Measurements from ENCODE around the gene ERFL.

ERFL gene

DNA sequence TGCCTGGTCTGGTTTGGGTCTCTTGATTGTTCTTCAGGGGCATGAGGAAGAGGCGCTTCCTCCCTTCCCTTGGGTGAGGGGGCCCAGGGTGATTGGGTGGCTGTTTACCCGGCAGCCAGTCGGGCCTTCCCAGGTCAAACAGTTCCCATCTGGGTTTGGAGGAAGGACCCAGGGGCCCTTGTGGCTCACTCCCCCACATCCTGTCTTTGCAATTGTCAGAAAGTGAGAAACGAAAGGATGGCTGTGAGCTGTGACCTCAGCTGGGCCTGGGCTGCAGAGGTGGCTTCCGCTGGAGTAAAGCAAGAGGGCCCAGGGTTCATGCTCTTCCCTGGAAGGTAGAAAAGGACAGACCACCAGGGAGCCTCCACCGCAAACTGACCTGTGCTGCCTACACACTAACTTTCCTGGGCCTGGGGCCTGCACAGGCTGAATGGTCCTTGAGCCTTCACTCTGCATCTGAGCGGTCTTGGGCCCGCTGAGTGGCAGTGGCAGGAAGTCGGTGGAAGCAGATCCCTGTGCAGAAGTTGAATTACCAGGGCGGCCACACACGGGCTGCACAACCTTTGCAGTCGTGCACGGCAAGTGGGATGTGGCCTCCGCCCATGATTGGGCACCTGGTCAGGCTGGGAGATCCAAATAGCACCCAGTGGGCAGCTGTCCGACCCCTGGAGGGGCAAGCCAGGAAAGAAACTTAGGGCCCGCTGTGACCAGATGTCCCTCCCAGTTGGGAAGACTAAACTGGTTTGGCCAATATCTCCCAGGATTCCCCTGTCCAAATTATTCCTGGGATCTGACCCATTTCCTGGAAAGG is 56.5 kb downstream of the ERFL start:
- Histone ChIP-seq H3K36me3 (ENCODE audit: control insufficient read depth, insufficient read depth, low read length) (peaks cover 45% of the 10 kb centered on the region), H3K4me3 (ENCODE audit: low read depth, low read length) (no peak overlapping the region), H3K9me3 (ENCODE audit: control insufficient read depth, insufficient read depth, low read length) (no peaks in the 10 kb centered on the region), H3K27me3 (ENCODE audit: control insufficient read depth, insufficient read depth, low read length) (no peaks in the 10 kb centered on the region), H3K4me1 (ENCODE audit: control insufficient read depth, insufficient read depth, low read length) (peaks cover 2% of the 10 kb centered on the region), H3K9ac (ENCODE audit: low read depth, low read length) (no peak overlapping the region)

DNA sequence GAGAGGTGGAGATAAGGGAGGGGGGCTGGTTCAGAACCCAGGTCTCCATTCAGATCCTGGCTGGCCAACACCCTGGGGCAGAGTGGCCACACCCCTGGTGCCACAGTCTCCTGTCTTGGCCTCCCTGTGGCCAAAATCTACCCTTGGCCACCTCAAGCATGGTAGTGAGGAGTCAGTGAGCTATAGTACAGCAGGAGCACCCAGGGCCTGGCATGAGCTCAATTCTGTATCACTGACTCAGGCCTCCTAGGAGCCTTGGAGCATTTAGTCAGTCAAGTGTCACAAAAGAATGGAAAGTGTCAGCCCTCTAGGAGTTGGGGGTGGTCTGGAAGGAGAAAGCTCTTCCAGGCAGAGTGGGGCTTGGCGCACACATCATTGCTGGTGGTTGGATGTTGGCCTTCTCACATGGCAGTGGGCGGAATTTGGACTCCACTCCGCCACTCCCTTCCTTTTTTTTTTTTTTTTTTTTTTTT is 57.8 kb downstream of the ERFL start:
- H3K9me3 ChIP-seq (ENCODE audit: control insufficient read depth, insufficient read depth, low read length) = no peaks in the 10 kb centered on the region
- no peaks in the 10 kb centered on the region for H3K27me3 ChIP-seq (ENCODE audit: control insufficient read depth, insufficient read depth, low read length)
- H3K36me3 ChIP-seq (ENCODE audit: control insufficient read depth, insufficient read depth, low read length) = peaks cover 54% of the 10 kb centered on the region
- H3K4me1 ChIP-seq (ENCODE audit: control insufficient read depth, insufficient read depth, low read length) = peaks cover 2% of the 10 kb centered on the region
- H3K9ac ChIP-seq (ENCODE audit: low read depth, low read length) = no peak overlapping the region
- H3K4me3 ChIP-seq (ENCODE audit: low read depth, low read length) = no peak overlapping the region

DNA sequence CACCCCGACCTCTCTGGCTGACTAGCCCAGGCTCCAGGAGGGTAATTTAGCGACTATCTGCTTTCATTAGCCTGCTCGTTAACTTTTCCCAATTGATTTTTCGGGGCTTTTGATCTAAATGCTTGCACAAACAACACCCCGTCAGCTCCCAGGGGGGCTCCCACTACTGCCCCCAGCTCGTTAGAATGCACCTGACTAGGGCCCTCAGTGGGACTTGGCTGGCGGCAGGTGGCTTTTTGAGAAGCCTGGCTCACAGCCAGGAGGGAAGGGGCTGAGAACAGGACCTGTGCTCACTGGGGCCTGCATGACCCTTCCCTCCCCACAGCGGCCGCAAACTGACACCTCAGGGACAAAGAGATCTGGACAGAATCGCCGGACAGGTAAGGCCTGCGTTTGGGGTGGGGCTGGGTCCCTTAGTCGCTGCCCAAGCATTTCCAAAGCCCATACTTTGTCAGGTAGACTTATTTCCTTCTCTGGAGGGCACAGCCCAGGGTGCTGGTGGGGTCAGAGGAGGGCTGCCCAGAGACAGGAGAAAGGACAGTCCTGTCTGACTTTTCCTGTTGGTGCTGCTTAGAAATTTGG is 58.8 kb downstream of the ERFL start:
- Histone ChIP-seq H3K9me3 (ENCODE audit: control insufficient read depth, insufficient read depth, low read length) (no peaks in the 10 kb centered on the region), H3K4me3 (ENCODE audit: low read depth, low read length) (no peak overlapping the region), H3K27me3 (ENCODE audit: control insufficient read depth, insufficient read depth, low read length) (no peaks in the 10 kb centered on the region), H3K36me3 (ENCODE audit: control insufficient read depth, insufficient read depth, low read length) (peaks cover 63% of the 10 kb centered on the region), H3K4me1 (ENCODE audit: control insufficient read depth, insufficient read depth, low read length) (peaks cover 2% of the 10 kb centered on the region), H3K9ac (ENCODE audit: low read depth, low read length) (peak overlapping the region; percentile 37)

DNA sequence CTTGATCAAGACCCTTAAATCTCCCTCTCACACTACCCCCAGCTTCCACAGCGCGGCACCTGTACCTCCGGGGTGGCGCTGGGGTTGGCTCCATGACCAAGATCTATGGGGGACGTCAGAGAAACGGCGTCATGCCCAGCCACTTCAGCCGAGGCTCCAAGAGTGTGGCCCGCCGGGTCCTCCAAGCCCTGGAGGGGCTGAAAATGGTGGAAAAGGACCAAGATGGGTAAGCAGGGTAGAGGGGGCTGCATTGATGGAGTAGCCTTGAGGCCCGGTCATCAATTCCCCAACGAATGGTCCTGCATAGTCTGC is 59.3 kb downstream of the ERFL start:
- H3K9ac ChIP-seq (ENCODE audit: low read depth, low read length) = no peak overlapping the region

DNA sequence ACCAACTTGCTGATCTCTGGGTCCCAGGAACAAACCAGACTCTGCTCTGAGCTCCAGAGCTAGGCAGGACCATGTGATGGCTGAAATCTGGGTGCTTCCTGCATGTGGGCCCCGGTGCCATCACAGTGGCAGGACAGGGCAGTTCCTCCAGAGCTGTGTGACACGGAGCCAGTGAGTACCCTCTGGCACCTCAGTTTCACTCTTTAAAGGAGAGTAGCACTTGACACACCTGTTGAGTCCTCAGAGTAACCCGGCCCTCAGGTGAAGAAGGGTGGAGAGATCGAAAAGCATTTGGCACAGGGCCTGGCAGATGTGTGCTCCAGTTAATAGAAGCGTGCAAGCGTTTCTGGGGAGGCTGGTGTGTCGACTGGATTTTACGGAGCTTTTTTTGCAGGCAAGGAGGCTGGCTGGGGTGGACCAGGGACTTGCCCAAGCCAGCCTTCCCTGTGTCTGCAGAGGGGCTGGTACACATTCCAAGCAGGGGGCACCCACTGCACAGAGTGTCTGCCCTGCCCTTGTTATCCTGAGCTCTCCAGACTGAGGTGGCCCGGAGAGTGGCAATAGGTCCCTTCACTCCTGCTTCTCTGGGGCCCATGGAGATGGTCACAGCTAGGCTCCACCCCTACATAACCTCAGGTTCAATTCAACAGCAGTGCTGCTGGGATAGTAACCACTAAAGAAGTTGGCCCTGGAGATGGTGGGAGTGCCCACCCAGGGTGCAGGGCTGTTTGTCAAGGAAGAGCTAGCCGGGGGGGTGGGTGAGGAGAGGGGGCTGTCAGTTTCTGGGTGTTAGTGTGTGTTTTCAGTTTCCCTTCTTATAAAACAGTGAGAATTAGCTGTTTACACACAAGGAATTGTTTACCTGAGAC is 59.9 kb downstream of the ERFL start:
- H3K27me3 ChIP-seq (ENCODE audit: control insufficient read depth, insufficient read depth, low read length) = no peaks in the 10 kb centered on the region
- H3K4me3 ChIP-seq (ENCODE audit: low read depth, low read length) = no peak overlapping the region
- peaks cover 4% of the 10 kb centered on the region for H3K4me1 ChIP-seq (ENCODE audit: control insufficient read depth, insufficient read depth, low read length)
- no peak overlapping the region for H3K9ac ChIP-seq (ENCODE audit: low read depth, low read length)
- H3K36me3 ChIP-seq (ENCODE audit: control insufficient read depth, insufficient read depth, low read length) = peaks cover 74% of the 10 kb centered on the region
- H3K9me3 ChIP-seq (ENCODE audit: control insufficient read depth, insufficient read depth, low read length) = no peaks in the 10 kb centered on the region

More for the DNA sequence above, 59.3 kb downstream of the ERFL start:
- no peaks in the 10 kb centered on the region for H3K9me3 ChIP-seq (ENCODE audit: control insufficient read depth, insufficient read depth, low read length)
- peaks cover 68% of the 10 kb centered on the region for H3K36me3 ChIP-seq (ENCODE audit: control insufficient read depth, insufficient read depth, low read length)
- no peaks in the 10 kb centered on the region for H3K27me3 ChIP-seq (ENCODE audit: control insufficient read depth, insufficient read depth, low read length)
- H3K4me1 ChIP-seq (ENCODE audit: control insufficient read depth, insufficient read depth, low read length) = peaks cover 5% of the 10 kb centered on the region
- no peak overlapping the region for H3K4me3 ChIP-seq (ENCODE audit: low read depth, low read length)

DNA sequence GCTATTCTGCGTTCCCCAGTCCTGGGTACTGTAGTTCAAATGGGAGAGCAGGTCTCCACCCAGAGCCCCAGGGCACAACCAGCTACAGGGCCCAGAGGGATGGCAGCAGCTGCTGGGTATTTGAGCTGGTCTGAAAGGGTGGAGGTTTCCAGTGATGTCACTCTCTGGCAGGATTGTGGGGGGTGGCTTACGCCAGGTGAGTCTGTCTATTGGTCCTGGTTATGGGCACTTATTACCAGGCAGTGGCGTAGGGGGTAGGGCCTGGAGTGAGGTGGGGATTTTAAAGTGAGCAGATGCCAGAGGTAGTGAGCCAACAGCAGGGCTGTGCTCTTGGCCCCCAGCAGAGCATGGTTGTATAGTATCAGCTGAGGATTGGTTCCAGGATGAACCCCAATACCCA is 62.0 kb downstream of the ERFL start:
- H3K9ac ChIP-seq (ENCODE audit: low read depth, low read length) = no peak overlapping the region
- H3K4me1 ChIP-seq (ENCODE audit: control insufficient read depth, insufficient read depth, low read length) = peaks cover 9% of the 10 kb centered on the region

DNA sequence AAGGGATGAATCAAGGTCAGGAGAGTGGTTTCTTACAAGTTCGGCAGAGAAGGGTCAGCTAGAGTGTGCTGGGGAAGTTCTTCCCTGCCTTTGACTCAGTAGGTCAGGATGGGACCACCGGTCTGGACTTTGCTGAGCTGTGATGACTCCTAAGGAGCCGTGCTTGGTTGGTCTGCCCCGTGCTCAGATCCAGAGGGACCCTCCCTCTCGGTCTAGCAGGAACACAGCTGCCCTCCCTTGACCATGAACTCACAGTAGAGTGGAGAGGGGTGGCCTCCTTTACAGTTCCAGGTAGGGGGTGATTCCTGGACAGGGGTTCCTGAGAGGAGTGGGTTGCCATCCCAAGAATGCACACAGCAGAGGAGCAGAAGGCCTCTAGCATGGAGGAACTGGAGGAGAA is 63.9 kb downstream of the ERFL start:
- H3K4me3 ChIP-seq (ENCODE audit: low read depth, low read length) = no peak overlapping the region
- H3K4me1 ChIP-seq (ENCODE audit: control insufficient read depth, insufficient read depth, low read length) = peaks cover 10% of the 10 kb centered on the region
- no peaks in the 10 kb centered on the region for H3K27me3 ChIP-seq (ENCODE audit: control insufficient read depth, insufficient read depth, low read length)
- H3K9me3 ChIP-seq (ENCODE audit: control insufficient read depth, insufficient read depth, low read length) = no peaks in the 10 kb centered on the region
- H3K36me3 ChIP-seq (ENCODE audit: control insufficient read depth, insufficient read depth, low read length) = peaks cover 84% of the 10 kb centered on the region
- peak overlapping the region; percentile 41 for H3K9ac ChIP-seq (ENCODE audit: low read depth, low read length)

More for the DNA sequence above, 62.0 kb downstream of the ERFL start:
- Histone ChIP-seq H3K36me3 (ENCODE audit: control insufficient read depth, insufficient read depth, low read length) (peaks cover 89% of the 10 kb centered on the region), H3K4me3 (ENCODE audit: low read depth, low read length) (no peak overlapping the region), H3K27me3 (ENCODE audit: control insufficient read depth, insufficient read depth, low read length) (no peaks in the 10 kb centered on the region), H3K9me3 (ENCODE audit: control insufficient read depth, insufficient read depth, low read length) (no peaks in the 10 kb centered on the region)

DNA sequence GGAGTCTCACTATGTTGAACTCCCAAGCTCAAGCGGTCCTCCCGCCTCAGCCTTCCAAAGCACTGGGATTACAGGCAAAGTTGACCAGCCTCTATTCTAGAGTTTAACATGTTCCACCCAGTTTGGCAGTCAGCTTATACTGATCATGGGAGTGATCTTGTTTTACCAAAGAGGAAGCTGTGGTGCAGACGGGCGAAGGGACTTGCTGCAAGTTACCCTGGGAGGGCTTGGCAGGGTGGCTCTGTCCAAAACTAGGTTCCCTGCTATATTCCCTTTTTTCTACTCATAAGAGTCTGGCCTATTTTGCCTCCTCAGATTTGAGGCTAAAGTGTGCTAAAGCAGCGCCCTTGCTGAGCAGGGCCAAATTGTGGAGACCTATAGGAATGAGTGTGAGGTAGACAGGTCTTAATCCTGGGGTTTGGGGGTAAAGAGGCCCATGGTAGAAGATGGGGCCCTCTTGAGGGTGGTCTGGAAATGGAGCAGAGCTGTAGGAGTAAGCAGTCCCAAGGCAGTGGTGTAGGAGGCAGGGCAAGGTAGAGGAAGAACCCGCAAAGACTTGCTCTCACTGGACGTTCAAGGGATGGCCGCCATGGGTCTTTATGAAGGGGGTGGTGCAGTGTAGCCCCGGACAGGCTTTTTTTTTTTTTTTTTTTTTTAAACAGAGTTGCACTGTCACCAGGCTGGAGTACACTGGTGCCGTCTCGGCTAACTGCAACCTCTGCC is 64.9 kb downstream of the ERFL start:
- H3K4me3 ChIP-seq (ENCODE audit: low read depth, low read length) = no peak overlapping the region

DNA sequence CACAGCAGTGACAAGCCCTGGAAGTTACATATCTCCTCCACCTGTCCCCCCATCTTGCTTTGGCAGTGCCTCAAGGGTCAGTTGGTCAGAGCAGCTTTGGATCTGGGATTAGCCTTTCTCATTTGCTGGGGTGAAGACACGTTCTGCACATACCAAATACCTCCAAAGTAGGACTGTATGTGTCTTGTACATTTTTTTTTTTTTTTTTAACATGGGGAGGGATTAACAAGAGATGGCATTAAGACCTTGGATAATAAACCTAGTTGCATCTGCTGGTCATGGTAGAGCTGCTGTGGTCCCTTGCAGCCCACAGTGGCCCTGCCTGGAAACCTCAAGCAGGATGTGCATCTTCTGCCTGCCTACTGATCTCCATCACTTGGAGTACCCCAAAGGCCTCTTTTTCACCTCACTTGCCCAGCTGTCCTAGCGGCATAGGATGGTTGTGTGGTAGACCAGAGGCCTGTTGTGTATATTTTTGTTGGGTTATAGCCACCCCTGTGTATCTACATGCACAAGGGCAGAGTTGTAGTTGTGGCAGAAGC is 65.7 kb downstream of the ERFL start:
- Histone ChIP-seq H3K9ac (ENCODE audit: low read depth, low read length) (no peak overlapping the region), H3K27me3 (ENCODE audit: control insufficient read depth, insufficient read depth, low read length) (no peaks in the 10 kb centered on the region), H3K36me3 (ENCODE audit: control insufficient read depth, insufficient read depth, low read length) (peaks cover 66% of the 10 kb centered on the region), H3K4me3 (ENCODE audit: low read depth, low read length) (no peak overlapping the region), H3K4me1 (ENCODE audit: control insufficient read depth, insufficient read depth, low read length) (peaks cover 10% of the 10 kb centered on the region), H3K9me3 (ENCODE audit: control insufficient read depth, insufficient read depth, low read length) (no peaks in the 10 kb centered on the region)

More for the DNA sequence above, 64.9 kb downstream of the ERFL start:
- H3K36me3 ChIP-seq (ENCODE audit: control insufficient read depth, insufficient read depth, low read length) = peaks cover 74% of the 10 kb centered on the region
- peaks cover 10% of the 10 kb centered on the region for H3K4me1 ChIP-seq (ENCODE audit: control insufficient read depth, insufficient read depth, low read length)
- no peaks in the 10 kb centered on the region for H3K9me3 ChIP-seq (ENCODE audit: control insufficient read depth, insufficient read depth, low read length)
- peak overlapping the region; percentile 32 for H3K9ac ChIP-seq (ENCODE audit: low read depth, low read length)
- H3K27me3 ChIP-seq (ENCODE audit: control insufficient read depth, insufficient read depth, low read length) = no peaks in the 10 kb centered on the region

DNA sequence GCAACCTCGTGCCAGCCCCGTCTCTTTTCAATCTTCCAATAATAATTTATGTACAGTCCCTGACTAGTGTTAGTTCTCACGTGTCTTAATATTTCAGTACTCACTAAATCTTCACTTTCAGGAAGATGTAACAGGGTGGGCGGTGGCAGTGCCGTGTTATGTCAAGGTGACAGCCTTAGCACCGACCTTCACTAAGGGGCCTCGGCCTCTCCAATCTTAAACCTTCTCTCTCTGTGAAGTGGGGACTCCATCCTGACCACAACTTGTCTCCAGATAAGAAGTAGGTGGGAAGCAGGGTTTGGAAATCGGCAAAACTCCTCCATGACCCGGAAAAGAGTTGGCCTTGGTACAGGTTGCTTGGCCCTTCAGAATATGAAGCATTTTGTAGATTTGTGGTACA is 66.4 kb downstream of the ERFL start:
- Histone ChIP-seq H3K9ac (ENCODE audit: low read depth, low read length) (no peak overlapping the region), H3K4me3 (ENCODE audit: low read depth, low read length) (peak overlapping the region; percentile 100), H3K36me3 (ENCODE audit: control insufficient read depth, insufficient read depth, low read length) (peaks cover 62% of the 10 kb centered on the region), H3K27me3 (ENCODE audit: control insufficient read depth, insufficient read depth, low read length) (no peaks in the 10 kb centered on the region), H3K9me3 (ENCODE audit: control insufficient read depth, insufficient read depth, low read length) (no peaks in the 10 kb centered on the region), H3K4me1 (ENCODE audit: control insufficient read depth, insufficient read depth, low read length) (peaks cover 10% of the 10 kb centered on the region)
